Activated gamma-delta T cell treated with Interleukin-2 at 50 U/mL for 16 hours (primary cell): ENCODE results near the gene C1S.
"Not testable (repeated sequence)": the region's sequence is repeated elsewhere in the genome, so short reads cannot be mapped to it uniquely, and the experiment has no call there.

ENCODE experiments used
- DNase-seq: peaks from one replicate; pipeline ENCODE4 v3.0.0-alpha.2; 2020

The C1S gene

GRCh38 chr12:7060353-7060954 lies at the start of gene C1S:
Gene C1S, plus strand, starts transcription at chr12:7060718. Its CDS starts 1,195 bp downstream, at chr12:7061913.
- no peak for DNase-seq

DNA sequence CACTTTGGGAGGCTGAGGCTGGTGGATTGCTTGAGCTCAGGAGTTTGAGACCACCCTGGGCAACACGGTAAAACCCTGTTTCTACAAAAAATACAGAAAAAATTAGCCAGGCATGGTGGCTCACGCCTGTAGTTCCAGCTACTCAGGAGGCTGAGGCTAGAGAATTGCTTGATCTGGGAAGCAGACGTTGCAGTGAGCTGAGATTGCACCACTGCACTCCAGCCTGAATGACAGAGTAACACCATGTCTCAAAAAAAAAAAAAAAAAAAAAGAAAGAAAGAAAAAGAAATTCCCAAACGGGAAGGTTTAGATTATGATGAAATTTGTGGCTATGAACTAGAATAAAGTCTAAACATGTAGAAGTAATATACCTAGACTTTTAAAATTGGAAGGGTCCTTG lies 49.1 kb upstream of the C1S start:
- DNase-seq, result not testable (repeated sequence)

DNA sequence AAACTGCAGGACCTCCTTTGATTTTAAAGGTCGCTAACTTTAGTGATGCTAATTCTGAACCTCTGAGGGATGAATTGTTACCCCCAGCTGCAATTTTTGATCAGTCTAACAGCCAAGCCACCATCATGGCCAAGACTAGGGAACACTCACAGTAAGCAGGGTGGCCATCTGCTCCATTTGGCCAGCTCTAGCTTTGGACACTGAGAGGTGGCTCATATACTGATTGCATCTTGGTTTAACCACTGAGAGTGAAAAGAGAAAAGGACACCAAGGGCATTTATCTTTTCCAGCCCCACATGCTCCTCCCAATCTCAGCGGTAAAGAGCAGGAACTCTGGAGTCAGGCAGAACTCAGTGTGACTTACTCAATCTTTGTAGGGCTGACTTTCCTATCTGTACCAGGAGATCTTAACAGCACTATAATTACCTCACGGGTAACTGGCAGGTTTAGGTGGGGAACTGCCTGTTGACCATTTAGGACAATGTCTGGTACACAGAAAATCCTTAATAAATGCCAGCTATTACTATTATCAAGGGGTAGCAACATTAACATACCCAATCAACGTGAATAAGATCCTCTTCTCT lies 48.4 kb upstream of the C1S start:
- no peak for DNase-seq

DNA sequence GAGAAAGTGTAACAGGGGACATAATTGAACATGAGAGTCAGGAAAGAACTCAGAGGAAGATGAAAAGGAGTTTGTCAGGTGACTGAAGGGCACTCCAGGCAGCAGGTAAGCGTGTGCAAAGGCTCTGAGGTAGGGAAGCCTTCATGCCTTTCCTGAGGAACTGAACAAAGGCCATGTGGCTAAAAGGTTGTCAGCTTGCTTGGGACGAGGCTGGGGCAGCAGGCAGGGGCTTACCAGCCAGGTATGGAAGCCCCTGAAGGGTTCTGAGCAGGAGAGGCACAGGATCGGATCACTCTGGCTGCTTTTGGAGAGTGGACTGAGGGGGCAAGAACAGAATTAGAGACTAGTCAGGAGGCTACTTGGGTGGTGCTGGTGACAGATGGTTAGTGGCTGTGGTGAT lies 47.4 kb upstream of the C1S start:
- DNase-seq, result no peak

- DNase-seq, result no peak
Measured at GRCh38 chr12:7015555-7016370, 44.8 kb upstream of the C1S start.

DNA sequence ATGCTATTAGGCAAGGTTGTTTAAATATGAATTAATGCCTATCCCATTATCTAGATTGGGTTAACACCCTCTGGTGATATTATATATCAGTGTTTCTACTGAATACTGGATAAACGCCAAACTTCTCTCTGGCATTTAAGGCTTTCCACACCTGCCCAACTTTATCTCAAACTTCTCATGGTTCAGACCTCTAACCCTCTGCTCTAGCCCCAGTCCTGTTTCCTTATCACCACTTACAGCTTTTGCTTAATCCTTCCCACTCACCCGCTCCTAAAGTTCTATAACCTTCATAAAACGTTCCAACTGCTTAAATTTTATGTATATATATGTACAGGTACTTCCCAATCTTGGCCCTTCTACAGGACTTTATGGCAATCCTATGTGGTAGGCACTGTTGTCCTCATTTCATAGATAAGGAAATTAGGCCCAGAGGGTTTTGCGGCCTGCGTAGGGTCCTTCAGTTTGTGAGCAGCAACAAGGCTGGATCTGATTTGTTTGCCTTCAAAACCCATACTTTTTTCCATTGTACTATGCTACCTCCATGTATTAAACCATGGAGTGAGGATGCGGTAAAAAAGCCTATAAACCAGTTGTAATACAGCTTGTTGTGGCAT lies 43.5 kb upstream of the C1S start:
- no peak for DNase-seq

- DNase-seq, result no peak
Measured at GRCh38 chr12:7017870-7018349, 42.6 kb upstream of the C1S start.

DNA sequence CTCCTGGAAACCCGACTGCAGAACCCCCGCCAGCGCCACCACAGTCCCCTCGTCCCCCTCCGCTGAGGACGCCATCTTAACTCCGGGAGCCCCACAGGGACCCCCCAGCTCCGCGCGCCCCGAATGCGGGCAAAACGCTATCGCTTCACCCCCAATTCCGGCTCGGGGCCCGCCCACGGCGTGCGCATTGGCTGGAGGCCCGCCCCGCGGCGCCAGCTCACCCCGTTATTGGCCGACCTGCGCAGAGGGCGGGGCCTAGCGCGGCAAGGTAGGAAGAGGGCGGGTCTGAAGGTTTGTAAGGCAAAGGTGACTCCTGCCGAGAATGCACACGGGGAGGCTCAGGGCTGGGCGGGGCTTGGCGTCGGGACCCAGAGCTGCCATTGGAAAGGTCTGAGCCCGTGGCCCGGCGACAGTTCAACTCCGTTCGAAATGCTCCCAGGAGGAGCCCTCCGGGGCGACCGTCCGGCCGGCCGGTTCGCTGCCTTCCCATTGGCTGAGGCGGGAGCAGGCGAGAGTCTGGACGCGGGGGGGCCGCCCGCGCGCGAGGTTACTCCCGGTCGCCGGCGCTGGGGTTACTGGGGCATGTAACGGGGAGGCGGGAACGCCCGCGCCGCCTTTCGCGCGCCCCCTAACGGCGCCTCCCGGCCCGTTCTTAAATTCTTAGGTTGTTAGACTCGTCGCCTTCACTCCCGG lies 42.0 kb upstream of the C1S start, which contains the start of gene LPCAT3:
Gene LPCAT3, minus strand, starts transcription at position 127 of the 693 bp plus-strand sequence. Its CDS starts 52 bp downstream, at position 75.
- peak; percentile 96 for DNase-seq

- DNase-seq, result no peak
Measured at GRCh38 chr12:7019043-7019569, 41.4 kb upstream of the C1S start.

- no peak for DNase-seq
Measured at GRCh38 chr12:7021956-7022355, 38.6 kb upstream of the C1S start.

DNA sequence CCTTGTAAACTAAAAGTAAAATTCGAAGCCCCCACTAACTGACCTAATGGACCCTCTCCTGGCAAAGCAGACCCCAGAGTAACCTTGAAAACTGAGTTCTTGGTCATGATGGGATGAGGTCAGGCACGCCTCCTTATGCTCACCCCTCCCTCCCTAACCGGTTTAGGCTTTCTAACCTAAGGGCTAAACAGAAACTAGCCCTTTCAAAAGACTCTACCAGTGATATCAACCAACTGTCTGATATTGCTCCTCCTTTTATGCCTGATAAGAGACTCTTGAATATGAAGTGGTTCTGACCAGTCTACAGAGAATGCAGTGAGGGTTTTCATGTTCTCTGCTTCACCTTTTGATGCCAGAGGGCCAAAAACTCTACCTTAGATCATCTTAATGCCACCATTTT lies 37.4 kb upstream of the C1S start:
- no peak for DNase-seq

- DNase-seq, result no peak
Measured at GRCh38 chr12:7026854-7027253, 33.7 kb upstream of the C1S start.

DNA sequence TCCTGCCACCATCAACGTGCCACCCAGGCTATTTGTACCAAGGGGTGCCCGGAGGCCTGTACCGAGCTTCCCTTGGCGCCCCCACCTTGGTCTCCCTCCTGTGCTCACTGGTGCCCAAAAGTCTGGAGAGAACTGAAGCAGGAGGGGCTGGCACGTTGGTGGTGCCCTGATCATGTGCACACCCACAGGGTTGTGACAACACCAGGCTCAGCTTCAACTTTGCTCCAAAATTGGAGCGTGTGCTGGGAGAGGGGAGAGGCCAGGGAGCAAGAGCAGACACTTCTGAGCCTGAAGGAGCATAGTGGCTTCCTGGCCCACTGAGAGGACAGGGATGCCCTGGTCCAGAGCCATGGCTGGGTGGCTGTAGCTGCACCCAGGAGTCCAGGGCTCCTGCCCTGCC lies 29.2 kb upstream of the C1S start:
- DNase-seq, result no peak

GRCh38 chr12:7032990-7033389 lies 27.5 kb upstream of the C1S start:
- DNase-seq, result no peak

DNA sequence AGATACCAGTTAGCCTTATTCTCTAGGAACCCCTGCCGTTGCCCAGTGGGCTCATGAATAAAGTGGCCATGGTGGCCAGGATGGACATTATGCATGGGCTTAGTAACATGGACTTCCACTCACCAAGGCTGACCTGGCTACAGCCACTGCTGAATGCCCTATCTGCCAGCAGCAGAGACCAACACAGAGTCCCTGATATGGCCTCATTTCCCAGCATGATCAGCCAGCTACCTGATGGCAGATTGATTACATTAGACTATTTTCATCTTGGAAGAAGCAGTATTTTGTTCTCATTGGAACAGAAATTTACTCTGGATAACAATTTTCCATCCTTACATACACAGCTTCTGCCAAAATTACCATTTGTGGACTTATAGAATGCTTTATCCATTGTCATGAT lies 26.1 kb upstream of the C1S start:
- no peak for DNase-seq

- DNase-seq, result no peak
Measured at GRCh38 chr12:7035463-7035862, 25.1 kb upstream of the C1S start.

DNA sequence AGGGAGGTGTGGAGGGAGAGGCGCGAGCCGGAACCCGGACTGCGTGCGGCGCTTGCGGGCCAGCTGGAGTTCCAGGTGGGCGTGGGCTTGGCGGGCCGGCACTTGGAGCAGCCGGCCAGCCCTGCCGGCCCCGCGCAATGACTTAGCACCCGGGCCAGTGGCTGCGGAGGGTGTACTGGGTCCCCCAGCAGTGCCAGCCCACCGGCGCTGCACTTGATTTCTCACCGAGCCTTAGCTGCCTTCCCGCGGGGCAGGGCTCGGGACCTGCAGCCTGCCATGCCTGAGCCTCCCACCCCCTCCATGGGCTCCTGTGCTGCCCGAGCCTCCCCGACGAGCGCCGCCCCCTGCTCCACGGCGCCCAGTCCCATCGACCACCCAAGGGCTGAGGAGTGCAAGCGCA lies 23.1 kb upstream of the C1S start:
- DNase-seq, result not testable (repeated sequence)

GRCh38 chr12:7038591-7038990 lies 21.9 kb upstream of the C1S start:
- DNase-seq, result no peak

- DNase-seq, result no peak
Measured at GRCh38 chr12:7039403-7039802, 21.1 kb upstream of the C1S start.

GRCh38 chr12:7042842-7043241 lies 17.7 kb upstream of the C1S start:
- DNase-seq, result no peak

- DNase-seq, result no peak
Measured at GRCh38 chr12:7045913-7046312, 14.6 kb upstream of the C1S start.

DNA sequence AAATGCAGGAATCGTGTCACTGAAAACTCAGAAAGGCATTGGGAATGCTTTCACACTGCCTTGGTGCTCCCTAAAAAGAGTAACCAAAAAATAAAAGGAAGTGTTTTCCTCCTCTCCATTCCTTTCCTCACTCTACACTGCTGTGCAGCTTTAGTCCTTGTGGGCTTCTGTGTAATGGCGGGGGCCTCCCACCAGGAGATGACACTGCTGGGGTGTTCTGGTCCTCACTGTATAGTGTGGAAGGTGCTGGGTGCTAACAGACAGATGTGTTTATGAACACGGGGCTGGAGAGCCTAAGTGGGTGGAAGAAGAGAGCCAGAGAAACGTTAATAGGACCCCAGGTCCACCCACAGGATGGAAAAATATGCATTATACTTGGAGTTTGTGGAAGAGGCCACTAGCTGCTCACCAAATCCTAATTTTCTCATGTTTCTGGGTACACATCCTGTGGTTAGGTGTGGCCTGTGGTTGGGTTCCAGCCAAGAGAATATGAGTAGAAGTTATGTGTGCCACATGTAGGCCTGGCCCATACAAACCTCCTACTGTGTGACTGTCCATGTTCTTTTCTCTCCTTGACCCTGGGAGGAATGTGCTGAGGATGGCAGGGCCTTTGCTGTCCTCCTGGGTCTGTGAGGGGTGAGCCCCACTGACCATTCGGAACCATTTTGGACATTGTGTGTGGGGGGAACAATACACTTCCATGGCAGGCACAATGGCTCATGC lies 14.0 kb upstream of the C1S start:
- DNase-seq, result no peak
